H9 (cell line): ENCODE measurements around the gene BICDL2. TPM values are rescaled to one million over a fixed set of nuclear protein-coding genes. Genes with fewer than 3 reads are reported as not detected.

Source experiments
- DNase-seq: peaks from one replicate; pipeline ENCODE4 v3.0.0-alpha.2; 2017
- H2AFZ ChIP-seq: one replicate; pipeline ENCODE4 v1.6.1; 2013; ENCODE audit warnings: mild to moderate bottlenecking, low read length, control low read depth, moderate library complexity
- H2AK5ac ChIP-seq: 2 replicates; pipeline ENCODE4 v1.6.1; 2013; ENCODE audit warnings: low read length, control low read depth, mixed read lengths; ENCODE audit not compliant: insufficient read length
- H2BK120ac ChIP-seq: one replicate; pipeline ENCODE4 v1.6.1; 2013; ENCODE audit warnings: low read depth, mild to moderate bottlenecking, low read length, control low read depth, inconsistent platforms; ENCODE audit not compliant: poor library complexity, severe bottlenecking
- H2BK12ac ChIP-seq: 2 replicates; pipeline ENCODE4 v1.6.1; 2013; ENCODE audit warnings: low read length, control low read depth, mixed read lengths, low read depth; ENCODE audit not compliant: insufficient read length
- H2BK15ac ChIP-seq: 2 replicates; pipeline ENCODE4 v1.6.1; 2013; ENCODE audit warnings: low read depth, low read length, control low read depth
- H2BK20ac ChIP-seq: one replicate; pipeline ENCODE4 v1.6.1; 2013; ENCODE audit warnings: low read depth, mild to moderate bottlenecking, low read length, control low read depth, inconsistent platforms; ENCODE audit not compliant: poor library complexity, severe bottlenecking
- H2BK5ac ChIP-seq: 2 replicates; pipeline ENCODE4 v1.6.1; 2013; ENCODE audit warnings: low read length, control low read depth, mixed read lengths; ENCODE audit not compliant: insufficient read length
- H3K14ac ChIP-seq: 2 replicates; pipeline ENCODE4 v1.6.1; 2013; ENCODE audit warnings: low read length, control low read depth; ENCODE audit not compliant: insufficient read depth
- H3K18ac ChIP-seq: 2 replicates; pipeline ENCODE4 v1.6.1; 2013; ENCODE audit warnings: low read depth, mild to moderate bottlenecking, mixed read lengths, low read length, control low read depth; ENCODE audit not compliant: insufficient read length
- H3K23ac ChIP-seq: 2 replicates; pipeline ENCODE4 v1.6.1; 2013; ENCODE audit warnings: low read length, control low read depth, mixed read lengths, low read depth; ENCODE audit not compliant: insufficient read length
- H3K23me2 ChIP-seq: 2 replicates; pipeline ENCODE4 v1.6.1; 2013; ENCODE audit warnings: low read depth, mild to moderate bottlenecking, mixed read lengths, low read length, control low read depth; ENCODE audit not compliant: insufficient read length, poor library complexity, severe bottlenecking
- H3K27ac ChIP-seq: 2 replicates; pipeline ENCODE4 v1.5.1; 2013; ENCODE audit warnings: low read length, control low read depth, mixed read lengths, low read depth; ENCODE audit not compliant: insufficient read length
- H3K27me3 ChIP-seq: 2 replicates; pipeline ENCODE4 v1.6.1; 2013; ENCODE audit warnings: low read length, control low read depth, inconsistent platforms; ENCODE audit not compliant: insufficient read depth
- H3K4ac ChIP-seq: 2 replicates; pipeline ENCODE4 v1.6.1; 2013; ENCODE audit warnings: low read depth, mild to moderate bottlenecking, control low read depth, inconsistent platforms, low read length, moderate library complexity
- H3K4me1 ChIP-seq: 2 replicates; pipeline ENCODE4 v1.6.1; 2013; ENCODE audit warnings: low read length, control low read depth, inconsistent platforms; ENCODE audit not compliant: insufficient read depth
- H3K4me2 ChIP-seq: 2 replicates; pipeline ENCODE4 v1.6.1; 2013; ENCODE audit warnings: low read length, control low read depth, mixed read lengths; ENCODE audit not compliant: insufficient read length, insufficient read depth
- H3K56ac ChIP-seq: 2 replicates; pipeline ENCODE4 v1.6.1; 2013; ENCODE audit warnings: low read depth, mild to moderate bottlenecking, mixed read lengths, low read length, control low read depth; ENCODE audit not compliant: insufficient read length
- H3K79me1 ChIP-seq: 2 replicates; pipeline ENCODE4 v1.6.1; 2013; ENCODE audit warnings: low read depth, mild to moderate bottlenecking, moderate library complexity, low read length, control low read depth, inconsistent platforms; ENCODE audit not compliant: insufficient read depth, poor library complexity, severe bottlenecking
- H3K79me2 ChIP-seq: 2 replicates; pipeline ENCODE4 v1.6.1; 2013; ENCODE audit warnings: low read length, control low read depth, inconsistent platforms; ENCODE audit not compliant: insufficient read depth
- H3K9ac ChIP-seq: 2 replicates; pipeline ENCODE4 v1.6.1; 2013; ENCODE audit warnings: low read length, control low read depth, mixed read lengths; ENCODE audit not compliant: insufficient read length; ENCODE audit errors: extremely low read depth
- H3K9me3 ChIP-seq: one replicate; pipeline ENCODE4 v1.6.1; 2013; ENCODE audit warnings: low read depth, low read length, inconsistent platforms; ENCODE audit not compliant: control insufficient read depth
- H3T11ph ChIP-seq: one replicate; pipeline ENCODE4 v1.6.1; 2013; ENCODE audit warnings: mild to moderate bottlenecking, low read length, control low read depth, inconsistent platforms
- H4K20me1 ChIP-seq: one replicate; pipeline ENCODE4 v1.6.1; 2013; ENCODE audit not compliant: control insufficient read depth, insufficient read length, insufficient read depth
- H4K5ac ChIP-seq: 2 replicates; pipeline ENCODE4 v1.6.1; 2013; ENCODE audit warnings: low read depth, mild to moderate bottlenecking, mixed read lengths, low read length, control low read depth; ENCODE audit not compliant: insufficient read length
- H4K8ac ChIP-seq: replicated peaks from 2 replicates; pipeline ENCODE4 v1.6.1; 2013; ENCODE audit warnings: low read length, control low read depth, mixed read lengths, low read depth; ENCODE audit not compliant: insufficient read length
- H4K91ac ChIP-seq: 2 replicates; pipeline ENCODE4 v1.6.1; 2013; ENCODE audit warnings: low read depth, mild to moderate bottlenecking, moderate library complexity, mixed read lengths, low read length, control low read depth; ENCODE audit not compliant: insufficient read length
- H3K27ac Mint-ChIP-seq, 3 experiments: 2 replicates in 2 of 3; 3 replicates in 1 of 3; pipeline ENCODE4 v1.8.0; 2020 to 2021; ENCODE audit warnings: mixed read lengths in 3 of 3, mild to moderate bottlenecking in 1 of 3, moderate library complexity in 1 of 3
- H3K27me3 Mint-ChIP-seq: 2 replicates; pipeline ENCODE4 v1.8.0; 2021; ENCODE audit warnings: low read depth, mild to moderate bottlenecking, moderate library complexity, mixed read lengths
- H3K36me3 Mint-ChIP-seq, 3 experiments: 2 replicates in 2 of 3; 3 replicates in 1 of 3; pipeline ENCODE4 v1.8.0; 2020 to 2021; ENCODE audit warnings: low read depth in 3 of 3, mixed read lengths in 3 of 3; ENCODE audit not compliant: insufficient read depth in 1 of 3
- H3K4me1 Mint-ChIP-seq, 2 experiments: 2 replicates each; pipeline ENCODE4 v1.8.0; 2020; ENCODE audit warnings: mixed read lengths in 2 of 2
- H3K4me3 Mint-ChIP-seq, 2 experiments: 2 replicates in 1 of 2; 3 replicates in 1 of 2; pipeline ENCODE4 v1.8.0; 2020 to 2021; ENCODE audit warnings: mild to moderate bottlenecking in 2 of 2, mixed read lengths in 2 of 2, moderate library complexity in 1 of 2
- H3K9me3 Mint-ChIP-seq, 2 experiments: 2 replicates in 1 of 2; 3 replicates in 1 of 2; pipeline ENCODE4 v1.8.0; 2020; ENCODE audit warnings: mild to moderate bottlenecking in 2 of 2, mixed read lengths in 2 of 2, moderate library complexity in 1 of 2
- CTCF ChIP-seq: fragments of 200-600 bp; sonication (generic); conservative IDR thresholded peaks from 3 replicates; pipeline ENCODE4 v1.8.0; 2021; ENCODE audit warnings: antibody characterized with exemption, mild to moderate bottlenecking
- WGBS: extraction: QIAGEN DNeasy Blood & Tissue Kit; methylation state at CpG from one replicate; pipeline ENCODE4 v1.1.7; 2013; ENCODE audit warnings: missing lambda C conversion rate, low lambda C conversion rate, mixed read lengths; ENCODE audit not compliant: insufficient read length; ENCODE audit errors: extremely low coverage; 5-methylcytosine and 5-hydroxymethylcytosine counted together
- total RNA-seq: library from RNA; stranded (reverse); gene quantifications from 2 replicates; pipeline ENCODE4 v1.2.1, GENCODE V29; 2021

Gene BICDL2
- total RNA-seq, 1 experiment from 2014 or later: 13.5 TPM

GRCh38 chr16:2979669-2980226, 57.0 kb downstream of the BICDL2 start:
- Histone ChIP-seq H2AK5ac (no peak overlapping the region), H3K9me3 (no peaks in the 10 kb centered on the region), H2BK5ac (no peak overlapping the region), H3K18ac (no peak overlapping the region), H4K8ac (no peak overlapping the region), H3K4me2 (peak overlapping the region; percentile 28), H3K27ac (no peak overlapping the region), H4K5ac (no peak overlapping the region), H3K23me2 (peaks cover 9% of the 10 kb centered on the region), H3T11ph (no peak overlapping the region), H2BK120ac (no peak overlapping the region), H3K56ac (no peak overlapping the region), H3K9ac (peak overlapping the region; percentile 50), H3K27me3 (no peaks in the 10 kb centered on the region), H4K91ac (no peak overlapping the region), H3K4me1 (no peaks in the 10 kb centered on the region), H3K4ac (no peak overlapping the region), H2BK20ac (no peak overlapping the region), H4K20me1 (no peaks in the 10 kb centered on the region), H2AFZ (no peak overlapping the region), H3K79me1 (no peaks in the 10 kb centered on the region), H3K79me2 (no peaks in the 10 kb centered on the region; the same call in 1 of the 2 replicates), H3K23ac (no peak overlapping the region), H2BK12ac (no peak overlapping the region), H2BK15ac (no peak overlapping the region), H3K14ac (no peak overlapping the region; the same call in 1 of the 2 replicates)
- DNase-seq: no peak
- Mint-ChIP-seq H3K27me3 (peaks cover 3% of the 10 kb centered on the region), H3K27ac (peak overlapping the region in 2 of 3 experiments; percentile 14 to 85; a peak in 3 of 7 replicates), H3K36me3 (peaks cover 7 to 33% (median 24%) of the 10 kb centered on the region in 3 experiments; a peak in 6 of 7 replicates), H3K9me3 (no peaks in the 10 kb centered on the region), H3K4me3 (peak overlapping the region; percentile 87 to 90), H3K4me1 (peaks cover 26 to 31% of the 10 kb centered on the region in 2 experiments)
- WGBS: no CpG with 5 or more reads among the region's 43 CpGs
- no peak for TF ChIP-seq CTCF

Other genes starting within 250 kb of the BICDL2 start
- not detected in 2 replicates for gene PRSS33, start 249.4 kb downstream of the BICDL2 start, total RNA-seq
- not detected in 2 replicates for gene PRSS41, start 238.5 kb downstream of the BICDL2 start, total RNA-seq
- not detected in 2 replicates for gene PRSS21, start 219.7 kb downstream of the BICDL2 start, total RNA-seq
- not detected in 2 replicates for gene ZG16B, start 206.6 kb downstream of the BICDL2 start, total RNA-seq
- gene PRSS22, start 178.8 kb downstream of the BICDL2 start, total RNA-seq: 1.9 and 2.4 TPM in 2 replicates
- 16.5 and 20.9 TPM in 2 replicates for gene FLYWCH2, start 153.7 kb downstream of the BICDL2 start, total RNA-seq
- 12.5 and 13.0 TPM in 2 replicates for gene FLYWCH1, start 125.0 kb downstream of the BICDL2 start, total RNA-seq
- 12.8 and 14.6 TPM in 2 replicates for gene KREMEN2, start 72.7 kb downstream of the BICDL2 start, total RNA-seq
- 32.1 and 33.3 TPM in 2 replicates for gene PAQR4, start 67.6 kb downstream of the BICDL2 start, total RNA-seq
- gene PKMYT1, start 56.5 kb downstream of the BICDL2 start, total RNA-seq: 114 and 120 TPM in 2 replicates
- gene CLDN9, start 24.0 kb downstream of the BICDL2 start, total RNA-seq: 1.3 and 1.5 TPM in 2 replicates
- 743 and 757 TPM in 2 replicates for gene CLDN6, start 18.8 kb downstream of the BICDL2 start, total RNA-seq
- 147 and 148 TPM in 2 replicates for gene TNFRSF12A, start 16.6 kb downstream of the BICDL2 start, total RNA-seq
- 61.1 and 61.3 TPM in 2 replicates for gene HCFC1R1, start 13.0 kb downstream of the BICDL2 start, total RNA-seq
- 65.7 and 68.2 TPM in 2 replicates for gene THOC6, start 12.9 kb downstream of the BICDL2 start, total RNA-seq
- gene MMP25, start 9.6 kb upstream of the BICDL2 start, total RNA-seq: 13.5 and 14.2 TPM in 2 replicates
- 2.0 and 2.6 TPM in 2 replicates for gene IL32, start 28.7 kb upstream of the BICDL2 start, total RNA-seq
- gene ZSCAN10, start 62.4 kb upstream of the BICDL2 start, total RNA-seq: 207 and 212 TPM in 2 replicates
- 16.8 and 18.8 TPM in 2 replicates for gene ZNF205, start 75.6 kb upstream of the BICDL2 start, total RNA-seq
- 6.2 and 6.4 TPM in 2 replicates for gene ZNF213, start 98.1 kb upstream of the BICDL2 start, total RNA-seq
- not detected in 2 replicates for gene OR1F1, start 151.3 kb upstream of the BICDL2 start, total RNA-seq
- 14.8 and 14.9 TPM in 2 replicates for gene ZNF200, start 198.2 kb upstream of the BICDL2 start, total RNA-seq
- gene MEFV, start 219.7 kb upstream of the BICDL2 start, total RNA-seq: not detected in 2 replicates
- gene ZNF263, start 246.5 kb upstream of the BICDL2 start, total RNA-seq: 35.7 and 36.3 TPM in 2 replicates